ENCODE data around the gene CSTF1. TPM values are rescaled to one million over a fixed set of nuclear protein-coding genes. Genes with fewer than 3 reads are reported as not detected.

CSTF1 gene
- total RNA-seq, 1 experiment from 2014 or later = 44.5 TPM

DNA sequence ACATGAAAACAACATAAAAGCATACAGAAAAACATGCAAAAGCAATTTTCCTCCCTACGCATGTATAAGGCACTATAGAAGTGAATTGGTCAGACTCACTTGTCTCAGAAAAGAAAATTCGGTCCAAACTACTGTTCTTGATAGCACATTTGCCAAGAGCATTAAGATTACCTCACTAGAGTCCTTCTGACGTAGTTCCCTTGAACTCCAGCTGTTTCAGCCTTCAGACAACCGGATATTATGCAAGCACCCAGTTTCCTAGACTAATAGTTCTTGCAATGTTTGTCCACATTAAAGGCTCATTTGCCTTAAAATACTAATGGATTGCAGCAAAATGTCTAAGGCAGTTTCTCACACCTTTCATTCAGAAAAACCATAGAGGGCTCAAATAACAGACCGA is 17.1 kb downstream of the CSTF1 start:
- Histone ChIP-seq H3K9me2 (ENCODE audit: insufficient read depth) (no peaks in the 10 kb centered on the region), H3K9me3 (ENCODE audit: control insufficient read depth in 1 of 2, insufficient read depth in 1 of 2, low read depth in 1 of 2, low read length in 2 of 2) (no peaks in the 10 kb centered on the region), H3K4me2 (ENCODE audit: low read length) (no peak overlapping the region), H4K20me1 (ENCODE audit: insufficient read depth) (no peaks in the 10 kb centered on the region), H3K9ac (ENCODE audit: low read length) (no peak overlapping the region), H3K4me1 (ENCODE audit: control insufficient read depth in 1 of 2, insufficient read depth in 2 of 2, low read length in 2 of 2) (no peaks in the 10 kb centered on the region), H3K27me3 (ENCODE audit: insufficient read depth, low read length) (no peaks in the 10 kb centered on the region), H3K36me3 (ENCODE audit: control insufficient read depth in 1 of 2, insufficient read depth in 2 of 2, low read length in 2 of 2) (peaks cover 17 to 29% of the 10 kb centered on the region in 2 experiments), H3K4me3 (replicated peaks in 1 of 2; ENCODE audit: low read depth in 1 of 2, low read length in 2 of 2) (no peak overlapping the region), H3K79me2 (ENCODE audit: insufficient read depth, low read length) (peaks cover 16% of the 10 kb centered on the region), H2AFZ (ENCODE audit: low read depth, low read length, poor library complexity, severe bottlenecking) (no peak overlapping the region), H3K27ac (ENCODE audit: low read depth, low read length) (no peak overlapping the region)
- CTCF ChIA-PET = no interaction called here
- no peak for DNase-seq (ENCODE audit: low read depth, low spot score)
- POLR2A ChIA-PET = no interaction called here
- ATAC-seq = no peak
- intact Hi-C loops (cut with micrococcal nuclease) = no loop called here
- BruUV-seq (replicated peaks) = no TSS peak
- RAD21 ChIA-PET (ENCODE audit: low non-redundant PET in 1 of 2, low total read pairs in 2 of 2, uncharacterized antibody in 2 of 2, unreplicated experiment in 2 of 2) = no interaction called here
- no peak for TF ChIP-seq RAD21 (IDR thresholded peaks at IDR 0.05; ENCODE audit: low read depth)
- no peak for TF ChIP-seq EZH2phosphoT487 (IDR thresholded peaks at IDR 0.05; ENCODE audit: borderline replicate concordance)
- no peak for TF ChIP-seq ZBTB33 (IDR thresholded peaks at IDR 0.05; ENCODE audit: extremely low read depth, insufficient replicate concordance, low read length)
- no peak for TF ChIP-seq POLR2AphosphoS5 (IDR thresholded peaks at IDR 0.05; ENCODE audit: low read depth, low read length)
- no peak for TF ChIP-seq EGR1 (IDR thresholded peaks at IDR 0.05; ENCODE audit: low read depth)
- TF ChIP-seq TCF7L2 (IDR thresholded peaks at IDR 0.05; ENCODE audit: borderline replicate concordance, extremely low read depth, insufficient read depth, insufficient read length) = no peak
- TF ChIP-seq SIN3A (IDR thresholded peaks at IDR 0.05; ENCODE audit: low read depth) = no peak
- no peak for TF ChIP-seq REST (IDR thresholded peaks at IDR 0.05; ENCODE audit: low read depth)
- TF ChIP-seq ELF1 (IDR thresholded peaks at IDR 0.05; ENCODE audit: borderline replicate concordance, low read depth) = no peak
- TF ChIP-seq POLR2A (IDR thresholded peaks at IDR 0.05; ENCODE audit: borderline replicate concordance, extremely low read depth, insufficient read depth, insufficient read length) = no peak
- TF ChIP-seq YY1 (IDR thresholded peaks at IDR 0.05; ENCODE audit: extremely low read depth, insufficient replicate concordance, low read depth, low read length) = no peak
- no peak for TF ChIP-seq EZH2 (IDR thresholded peaks at IDR 0.05)
- TF ChIP-seq, protein P1, sequence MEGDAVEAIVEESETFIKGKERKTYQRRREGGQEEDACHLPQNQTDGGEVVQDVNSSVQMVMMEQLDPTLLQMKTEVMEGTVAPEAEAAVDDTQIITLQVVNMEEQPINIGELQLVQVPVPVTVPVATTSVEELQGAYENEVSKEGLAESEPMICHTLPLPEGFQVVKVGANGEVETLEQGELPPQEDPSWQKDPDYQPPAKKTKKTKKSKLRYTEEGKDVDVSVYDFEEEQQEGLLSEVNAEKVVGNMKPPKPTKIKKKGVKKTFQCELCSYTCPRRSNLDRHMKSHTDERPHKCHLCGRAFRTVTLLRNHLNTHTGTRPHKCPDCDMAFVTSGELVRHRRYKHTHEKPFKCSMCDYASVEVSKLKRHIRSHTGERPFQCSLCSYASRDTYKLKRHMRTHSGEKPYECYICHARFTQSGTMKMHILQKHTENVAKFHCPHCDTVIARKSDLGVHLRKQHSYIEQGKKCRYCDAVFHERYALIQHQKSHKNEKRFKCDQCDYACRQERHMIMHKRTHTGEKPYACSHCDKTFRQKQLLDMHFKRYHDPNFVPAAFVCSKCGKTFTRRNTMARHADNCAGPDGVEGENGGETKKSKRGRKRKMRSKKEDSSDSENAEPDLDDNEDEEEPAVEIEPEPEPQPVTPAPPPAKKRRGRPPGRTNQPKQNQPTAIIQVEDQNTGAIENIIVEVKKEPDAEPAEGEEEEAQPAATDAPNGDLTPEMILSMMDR (IDR thresholded peaks at IDR 0.05 in 2 of 3, conservative IDR thresholded peaks at IDR 0.05 in 1 of 3; ENCODE audit: borderline replicate concordance in 1 of 3, insufficient read depth in 1 of 3, low read depth in 2 of 3, low read length in 2 of 3) = no peak
